Hepatocyte (in vitro differentiated cells): Measurements from ENCODE around the gene MACROD2.

ENCODE experiments used
- EZH2phosphoT487 ChIP-seq: fragments of 200-600 bp; sonication (generic); IDR thresholded peaks from one replicate; pipeline ENCODE4 v1.6.1; 2018; ENCODE audit warnings: antibody characterized with exemption, mild to moderate bottlenecking, low read depth, moderate library complexity; ENCODE audit not compliant: unreplicated experiment, severe bottlenecking
- TF ChIP-seq, protein P1 (sequence below): fragments of 200-600 bp; sonication (generic); IDR thresholded peaks from 2 replicates; pipeline ENCODE4 v1.5.1; 2016; ENCODE audit warnings: antibody characterized with exemption, mild to moderate bottlenecking; ENCODE audit not compliant: poor library complexity

DNA sequence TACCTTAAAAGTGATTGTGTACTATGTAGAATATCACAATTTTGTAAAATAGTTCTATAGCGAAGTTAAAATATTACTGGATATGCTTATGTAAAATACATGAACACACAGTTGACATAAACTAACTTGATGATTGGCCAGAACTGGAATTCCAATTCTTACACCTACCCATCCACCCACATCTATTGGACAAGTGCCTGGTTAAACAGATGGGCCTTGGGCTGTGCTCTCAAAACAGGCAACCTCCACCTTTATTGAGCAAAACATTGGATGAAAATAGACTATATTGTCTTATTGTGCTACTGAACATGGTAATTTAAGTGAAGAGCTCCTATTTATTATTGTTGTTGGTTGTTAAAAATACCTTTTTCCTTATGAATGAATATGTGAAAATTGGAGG is 496.1 kb downstream of the MACROD2 start:
- TF ChIP-seq, protein P1, sequence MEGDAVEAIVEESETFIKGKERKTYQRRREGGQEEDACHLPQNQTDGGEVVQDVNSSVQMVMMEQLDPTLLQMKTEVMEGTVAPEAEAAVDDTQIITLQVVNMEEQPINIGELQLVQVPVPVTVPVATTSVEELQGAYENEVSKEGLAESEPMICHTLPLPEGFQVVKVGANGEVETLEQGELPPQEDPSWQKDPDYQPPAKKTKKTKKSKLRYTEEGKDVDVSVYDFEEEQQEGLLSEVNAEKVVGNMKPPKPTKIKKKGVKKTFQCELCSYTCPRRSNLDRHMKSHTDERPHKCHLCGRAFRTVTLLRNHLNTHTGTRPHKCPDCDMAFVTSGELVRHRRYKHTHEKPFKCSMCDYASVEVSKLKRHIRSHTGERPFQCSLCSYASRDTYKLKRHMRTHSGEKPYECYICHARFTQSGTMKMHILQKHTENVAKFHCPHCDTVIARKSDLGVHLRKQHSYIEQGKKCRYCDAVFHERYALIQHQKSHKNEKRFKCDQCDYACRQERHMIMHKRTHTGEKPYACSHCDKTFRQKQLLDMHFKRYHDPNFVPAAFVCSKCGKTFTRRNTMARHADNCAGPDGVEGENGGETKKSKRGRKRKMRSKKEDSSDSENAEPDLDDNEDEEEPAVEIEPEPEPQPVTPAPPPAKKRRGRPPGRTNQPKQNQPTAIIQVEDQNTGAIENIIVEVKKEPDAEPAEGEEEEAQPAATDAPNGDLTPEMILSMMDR = no peak
- TF ChIP-seq EZH2phosphoT487 = no peak
